HG03045 (cell line): Measurements from ENCODE around the gene CFAP65.

Source experiments
- ATAC-seq: cut with Tn5 transposase; IDR thresholded peaks from one replicate; pipeline ENCODE4 v1.9.1; 2021; ENCODE audit warnings: mild to moderate bottlenecking, moderate library complexity; ENCODE audit not compliant: unreplicated experiment

The CFAP65 gene

DNA sequence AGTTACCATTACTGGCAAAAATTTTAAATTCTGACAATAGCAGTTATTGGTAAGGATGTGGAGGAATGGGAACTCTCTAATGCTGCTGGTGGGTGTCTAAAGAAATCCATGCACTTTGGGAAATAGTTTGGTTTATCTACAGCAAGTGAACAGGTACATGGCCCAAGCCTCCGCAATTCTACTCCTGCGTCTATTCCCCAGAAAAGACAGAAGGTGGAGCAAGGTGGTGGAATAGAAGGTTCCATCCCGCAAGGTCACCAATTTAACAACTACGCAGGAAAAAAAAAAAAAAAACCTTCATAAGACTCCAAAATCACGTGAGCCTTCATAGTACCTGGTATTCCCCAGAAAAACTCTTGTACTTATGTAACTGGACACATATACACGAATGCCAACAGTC lies 6.5 kb downstream of the CFAP65 start:
- ATAC-seq, result no peak

DNA sequence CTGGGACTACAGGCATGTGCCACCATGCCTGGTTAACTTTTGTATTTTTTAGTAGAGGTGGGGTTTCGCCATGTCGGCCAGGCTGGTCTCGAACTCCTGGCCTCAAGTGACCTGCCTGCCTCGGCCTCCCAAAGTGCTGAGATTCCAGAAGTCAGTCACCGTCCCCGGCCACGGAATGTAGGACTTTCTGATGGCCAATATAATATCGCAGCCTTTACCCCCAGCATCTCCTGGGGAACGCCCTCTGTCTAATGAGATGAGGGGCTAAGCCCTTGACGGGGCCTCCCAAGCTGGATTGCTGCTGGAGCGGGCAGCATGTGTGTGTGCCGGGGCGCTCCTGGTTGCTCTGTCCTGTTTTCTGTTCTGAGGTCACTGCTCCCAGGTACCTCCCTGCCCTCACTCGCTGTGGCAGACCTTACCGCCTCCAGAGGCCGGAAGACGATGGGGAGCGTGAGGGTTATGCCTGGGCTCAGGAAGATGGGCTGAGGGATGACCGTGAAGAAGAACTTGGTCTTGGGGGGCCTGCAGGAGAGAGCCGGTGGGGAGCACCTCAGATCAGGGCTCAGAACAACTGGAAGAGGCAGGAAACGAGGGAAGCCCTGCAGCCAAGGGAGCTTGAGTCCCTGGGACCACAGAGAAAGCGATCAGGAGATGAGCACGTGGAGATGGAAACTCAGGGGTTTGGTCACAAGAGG lies 9.1 kb downstream of the CFAP65 start:
- no peak for ATAC-seq

GRCh38 chr2:219031005-219031738 lies 10.1 kb downstream of the CFAP65 start:
- no peak for ATAC-seq

DNA sequence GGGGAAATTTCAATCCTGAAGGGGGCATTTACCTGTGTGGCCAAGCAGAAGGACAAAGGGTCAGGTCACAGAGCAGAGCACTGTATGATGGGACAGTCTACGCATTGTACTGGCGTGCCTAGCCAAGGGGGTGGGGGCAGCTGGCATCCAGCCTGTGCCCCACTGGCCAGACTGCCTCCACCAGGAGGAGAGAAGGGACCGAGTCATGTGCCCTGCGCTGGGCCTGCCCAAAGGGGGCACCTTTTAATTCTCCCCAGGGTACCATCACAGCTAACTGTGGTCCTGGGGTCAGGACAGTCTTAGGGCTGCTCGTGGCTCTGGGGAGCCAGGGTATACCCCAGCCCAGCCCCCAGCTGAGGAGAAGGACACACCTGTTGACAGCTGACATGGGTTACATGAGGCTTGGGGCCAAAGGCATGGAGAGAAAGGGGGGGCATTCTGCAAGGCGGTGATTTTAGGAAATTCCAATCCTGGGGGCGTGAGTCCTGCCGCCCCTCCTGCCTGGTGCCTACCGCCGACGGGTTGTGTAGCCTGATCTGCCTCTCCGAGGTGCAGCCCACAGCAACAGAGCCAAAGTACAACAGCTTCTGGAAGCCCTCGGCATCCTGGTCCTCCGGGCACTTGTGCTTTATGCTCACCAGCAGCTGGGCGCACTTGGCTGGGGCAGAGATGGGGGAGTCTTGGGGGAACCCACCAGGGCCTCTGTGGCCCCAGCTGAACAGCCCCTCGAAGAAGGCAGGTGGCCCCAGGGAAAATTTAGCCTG lies 11.0 kb downstream of the CFAP65 start:
- ATAC-seq, result no peak

- peak; percentile 63 for ATAC-seq
Observed at GRCh38 chr2:219029829-219030165, 11.5 kb downstream of the CFAP65 start.

DNA sequence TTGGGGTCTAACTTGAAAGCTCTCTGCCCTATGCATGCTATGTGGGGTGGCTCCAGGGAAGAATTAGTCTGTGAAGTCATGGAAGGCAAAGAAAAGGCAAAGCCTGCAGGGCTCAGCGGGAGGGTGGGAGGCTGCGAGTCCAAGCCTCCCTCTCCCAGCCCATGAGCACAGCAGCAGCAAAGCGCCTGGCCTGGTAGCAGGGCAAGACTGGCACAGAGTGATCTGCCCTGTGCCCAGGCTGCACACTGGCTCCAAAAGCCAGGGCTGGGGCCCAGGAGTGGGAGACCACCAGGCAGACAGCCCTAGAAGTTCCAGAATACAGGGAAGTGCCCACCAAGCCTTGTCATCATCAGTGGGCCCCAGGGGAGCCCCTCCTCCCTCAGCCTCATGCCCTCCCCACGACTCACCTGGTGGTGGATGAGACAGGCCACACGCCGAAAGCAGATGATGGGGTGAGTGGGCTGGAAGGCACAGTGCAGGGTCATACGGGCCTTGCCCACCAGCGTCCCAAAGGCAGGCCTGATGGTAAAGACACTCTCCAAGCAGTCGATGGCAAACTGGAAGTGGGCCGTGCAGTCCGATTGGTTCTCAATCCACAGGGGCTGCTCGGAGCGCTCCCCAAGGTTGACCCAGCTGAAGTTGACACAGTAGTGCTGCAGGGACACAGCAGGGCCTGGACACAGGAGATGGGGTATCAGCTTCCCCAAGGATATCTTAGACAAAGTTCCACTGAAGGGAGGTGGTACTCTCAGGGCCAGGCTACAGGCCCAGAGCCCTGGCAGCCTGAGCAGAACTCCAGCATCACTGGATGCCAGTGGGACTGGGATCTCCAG lies 12.1 kb downstream of the CFAP65 start:
- no peak for ATAC-seq

DNA sequence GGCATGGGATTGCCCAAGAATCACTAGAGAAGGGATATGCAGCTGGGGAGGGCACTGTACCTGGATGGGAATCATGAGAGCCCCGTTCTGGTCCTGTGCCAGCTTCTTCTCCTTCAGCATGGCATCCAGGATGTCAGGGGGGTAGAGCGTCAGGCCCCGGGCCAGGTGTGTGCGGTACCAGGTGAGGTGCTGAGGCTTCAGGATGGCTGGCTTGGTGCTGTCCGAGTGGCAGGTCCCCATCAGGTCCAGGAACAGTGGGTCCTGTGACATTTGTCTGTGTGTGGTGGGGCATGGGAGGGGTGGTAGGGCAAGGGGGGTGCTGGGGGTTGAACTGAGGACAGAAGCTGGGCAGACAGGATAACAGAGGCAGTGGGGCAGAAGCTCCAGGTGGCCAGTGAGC lies 13.2 kb downstream of the CFAP65 start:
- ATAC-seq, result no peak

DNA sequence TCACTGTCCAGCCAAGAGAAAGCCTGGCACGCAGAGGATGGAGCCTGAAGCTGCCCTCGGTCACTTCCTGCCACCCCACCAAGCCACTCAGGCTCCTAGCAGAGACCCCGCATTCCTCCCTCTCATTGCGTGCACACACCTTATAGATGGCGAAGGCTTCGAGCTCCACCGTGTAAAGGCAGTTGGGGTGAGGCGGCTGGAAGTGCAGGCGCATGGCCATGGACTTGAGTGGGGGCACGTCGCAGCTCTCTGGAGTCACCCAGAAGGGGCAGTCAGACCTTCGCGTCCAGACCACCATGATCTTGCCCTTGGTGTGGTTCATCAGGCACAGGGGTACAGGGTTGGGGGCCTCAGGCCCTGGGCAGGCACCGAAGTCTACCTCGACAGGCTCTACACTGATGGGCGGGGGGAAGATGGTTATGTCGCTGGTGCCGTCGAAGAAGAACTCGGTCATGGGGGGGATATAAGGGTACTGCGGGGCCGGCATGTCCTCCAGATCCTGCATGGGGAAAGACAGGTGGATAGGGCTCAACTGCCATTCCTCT lies 13.7 kb downstream of the CFAP65 start:
- no peak for ATAC-seq

GRCh38 chr2:219026946-219027345 lies 14.4 kb downstream of the CFAP65 start:
- no peak for ATAC-seq

DNA sequence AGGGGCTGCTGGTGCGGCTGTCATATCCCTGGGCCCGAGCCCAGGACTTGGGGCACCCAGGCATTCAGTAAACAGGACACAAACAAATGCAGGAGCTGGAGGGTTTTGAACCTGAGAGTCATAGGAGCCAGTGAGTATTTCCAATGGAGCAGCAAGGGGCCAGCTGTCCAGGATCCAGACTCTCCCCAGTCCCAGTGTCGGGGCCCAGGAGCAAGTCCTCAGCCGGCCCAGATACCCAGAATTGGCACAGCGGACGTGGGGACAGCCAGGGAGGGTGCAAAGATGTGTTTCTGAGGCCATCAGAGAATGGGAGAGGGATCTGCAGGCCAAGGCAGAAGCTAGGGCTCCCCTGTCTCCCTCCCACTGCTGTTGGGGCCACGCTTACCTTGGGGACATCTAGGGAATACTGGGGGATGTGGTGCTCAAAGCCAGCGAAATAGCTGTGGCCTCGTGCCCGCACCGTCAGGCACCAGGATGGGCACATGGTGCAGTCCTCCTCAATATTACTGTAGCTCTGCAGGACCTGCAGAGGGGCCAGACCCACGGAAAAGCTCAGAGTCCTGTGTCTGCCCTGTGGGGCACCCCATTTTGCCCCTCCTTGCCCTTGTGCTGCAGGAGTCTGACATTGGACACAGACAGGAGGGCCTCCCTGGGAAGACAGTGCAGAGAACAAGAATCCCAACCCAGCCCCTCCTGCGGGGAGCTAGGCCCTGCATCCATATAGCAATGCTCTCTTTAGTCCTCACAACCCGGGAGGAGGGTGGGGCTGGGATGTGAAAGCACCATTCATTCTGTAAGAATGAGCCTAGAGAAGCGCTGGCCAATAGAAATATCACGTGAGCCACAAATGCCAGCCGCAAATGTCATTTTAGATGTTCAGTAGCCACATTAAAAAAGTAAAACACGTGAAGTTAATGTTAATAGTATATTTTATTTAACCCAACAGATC lies 15.4 kb downstream of the CFAP65 start:
- no peak for ATAC-seq

GRCh38 chr2:219024059-219024458 lies 17.3 kb downstream of the CFAP65 start:
- no peak for ATAC-seq

GRCh38 chr2:219023045-219023605 lies 18.2 kb downstream of the CFAP65 start:
- no peak for ATAC-seq

GRCh38 chr2:219022616-219023015 lies 18.7 kb downstream of the CFAP65 start:
- no peak for ATAC-seq

DNA sequence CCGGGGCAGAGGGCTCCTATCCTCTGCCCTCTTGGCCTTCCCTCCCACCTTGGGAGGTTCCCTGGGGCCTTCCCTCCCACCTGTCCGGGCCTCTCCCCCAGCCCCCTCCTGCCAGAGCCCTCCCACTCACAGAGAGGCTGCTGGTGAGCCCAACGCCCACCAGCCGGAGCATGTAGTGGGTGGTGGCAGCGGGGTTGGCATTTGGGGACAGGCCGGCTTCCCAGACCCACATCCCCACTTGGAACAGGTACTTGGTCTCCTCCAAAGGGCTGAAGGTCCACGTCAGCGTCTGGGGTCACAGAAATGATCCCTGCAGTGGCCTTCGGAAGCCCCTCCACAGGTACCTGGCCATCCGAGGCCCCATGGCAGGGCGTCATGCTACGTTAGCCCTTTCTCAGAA lies 19.3 kb downstream of the CFAP65 start:
- ATAC-seq, result no peak

GRCh38 chr2:219021591-219021990 lies 19.7 kb downstream of the CFAP65 start:
- ATAC-seq, result no peak

DNA sequence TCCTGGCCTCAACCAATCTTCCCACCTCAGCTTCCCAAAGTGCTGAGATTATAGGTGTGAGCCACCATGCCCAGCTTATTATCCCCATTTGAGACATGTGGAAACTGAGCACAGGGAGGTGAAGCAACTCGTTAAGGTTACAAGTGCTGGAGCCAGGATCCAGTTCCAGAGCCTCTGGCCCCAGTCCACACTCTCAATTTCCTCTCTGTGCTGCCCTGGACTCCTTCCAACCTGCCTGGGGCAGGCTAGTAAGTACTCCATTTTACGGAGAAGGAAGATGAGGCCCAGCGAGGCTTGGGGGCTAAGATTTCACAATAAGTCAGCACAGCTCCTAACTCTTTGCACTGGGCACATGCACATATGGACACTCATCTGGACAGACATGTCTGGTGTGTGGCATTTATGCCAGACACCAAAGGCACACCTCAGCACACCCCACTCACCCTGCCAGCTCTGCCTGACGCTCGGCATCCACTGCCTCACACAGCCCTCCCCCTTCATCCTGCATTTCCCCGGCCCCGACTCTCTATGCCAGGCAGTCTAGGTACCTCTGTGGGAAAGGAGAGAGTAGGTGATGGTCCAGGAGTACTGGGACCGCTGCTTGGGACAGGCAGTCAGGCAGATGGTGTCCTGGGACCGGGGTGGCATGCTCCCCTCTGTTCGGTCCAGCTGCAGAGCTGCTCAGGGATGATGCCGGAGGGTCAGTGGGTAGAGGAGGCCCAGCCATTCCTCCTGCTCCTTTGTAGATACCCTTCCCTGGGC lies 20.5 kb downstream of the CFAP65 start:
- no peak for ATAC-seq

DNA sequence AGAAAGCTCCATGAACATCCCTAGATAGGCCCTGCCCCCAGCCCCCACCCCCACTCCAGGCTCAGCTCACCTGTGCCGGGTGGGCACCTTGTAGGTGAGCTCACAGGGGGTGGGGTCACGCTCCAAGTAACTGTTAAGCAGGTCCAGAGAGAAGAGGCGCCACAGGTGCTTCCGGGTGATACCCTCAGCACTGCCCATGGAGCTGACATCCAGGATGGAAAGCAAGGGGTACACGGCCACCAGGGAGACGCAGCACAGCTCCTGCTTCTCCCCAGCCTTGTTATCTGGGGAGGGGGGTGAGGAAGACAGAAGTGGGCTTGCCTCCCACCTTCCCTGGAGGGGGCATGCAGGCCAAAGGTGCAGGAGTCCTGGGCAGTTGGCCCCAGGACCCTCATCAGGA lies 21.9 kb downstream of the CFAP65 start:
- no peak for ATAC-seq

GRCh38 chr2:219018726-219019125 lies 22.6 kb downstream of the CFAP65 start:
- ATAC-seq, result no peak

- no peak for ATAC-seq
Observed at GRCh38 chr2:219018286-219018685, 23.0 kb downstream of the CFAP65 start.
